HEK293 (cell line): ENCODE measurements around the gene ITPRID2.

Experiments used
- EGR2 ChIP-seq: fragments of 450-650 bp; formaldehyde crosslinking; IDR thresholded peaks from 2 replicates; pipeline ENCODE4 v1.5.1; 2016; ENCODE audit warnings: low read depth, missing biosample characterization, missing genetic modification characterization
- REPIN1 ChIP-seq: fragments of 450-650 bp; formaldehyde crosslinking; IDR thresholded peaks from 2 replicates; pipeline ENCODE4 v1.5.1; 2017; ENCODE audit warnings: missing biosample characterization, missing genetic modification characterization, low read depth
- TCF7L2 ChIP-seq: IDR thresholded peaks from 2 replicates; pipeline ENCODE4 v1.6.1; 2011; ENCODE audit warnings: low read depth, mild to moderate bottlenecking, inconsistent platforms, low read length, moderate library complexity, borderline replicate concordance
- WT1 ChIP-seq: fragments of 450-650 bp; formaldehyde crosslinking; IDR thresholded peaks from 2 replicates; pipeline ENCODE4 v1.5.1; 2016; ENCODE audit warnings: missing biosample characterization, missing genetic modification characterization
- ZEB2 ChIP-seq: fragments of 450-650 bp; formaldehyde crosslinking; IDR thresholded peaks from 2 replicates; pipeline ENCODE4 v1.5.1; 2016; ENCODE audit warnings: missing biosample characterization, missing genetic modification characterization
- ZFHX2 ChIP-seq: fragments of 450-650 bp; formaldehyde crosslinking; conservative IDR thresholded peaks from 2 replicates; pipeline ENCODE4 v1.5.1; 2016; ENCODE audit warnings: missing biosample characterization, missing genetic modification characterization
- ZNF174 ChIP-seq: fragments of 450-650 bp; formaldehyde crosslinking; IDR thresholded peaks from 2 replicates; pipeline ENCODE4 v1.5.0; 2017; ENCODE audit warnings: missing biosample characterization, mild to moderate bottlenecking, missing genetic modification characterization
- ZNF274 ChIP-seq, 2 experiments: fragments of 200-500 bp in 1 of 2; fragments of 450-650 bp in 1 of 2; sonication (Bioruptor generic) in 1 of 2; formaldehyde crosslinking in 1 of 2; IDR thresholded peaks; 2 replicates each; pipeline versions ENCODE4 v1.5.1 to v1.6.1; 2014 to 2016; ENCODE audit warnings: borderline replicate concordance in 1 of 2, inconsistent platforms in 1 of 2, low read length in 1 of 2, missing biosample characterization in 1 of 2, missing genetic modification characterization in 1 of 2
- ZNF416 ChIP-seq: fragments of 450-650 bp; formaldehyde crosslinking; IDR thresholded peaks from 2 replicates; pipeline ENCODE4 v1.5.1; 2016; ENCODE audit warnings: missing biosample characterization, missing genetic modification characterization
- ZNF473 ChIP-seq: fragments of 450-650 bp; formaldehyde crosslinking; IDR thresholded peaks from 2 replicates; pipeline ENCODE4 v1.5.1; 2017; ENCODE audit warnings: missing biosample characterization, missing genetic modification characterization
- ZNF701 ChIP-seq: fragments of 450-650 bp; formaldehyde crosslinking; IDR thresholded peaks from 2 replicates; pipeline ENCODE4 v1.5.1; 2016; ENCODE audit warnings: missing biosample characterization, missing genetic modification characterization
- TF ChIP-seq, protein P1 (sequence below): fragments of 450-650 bp; formaldehyde crosslinking; IDR thresholded peaks from 2 replicates; pipeline ENCODE4 v1.5.1; 2016; ENCODE audit warnings: missing biosample characterization, missing genetic modification characterization
- TF ChIP-seq, protein P2 (sequence below): sonication (generic); formaldehyde crosslinking; IDR thresholded peaks from 2 replicates; pipeline ENCODE4 v1.8.1; 2022; ENCODE audit warnings: mild to moderate bottlenecking, moderate library complexity, missing genetic modification reagents
- TF ChIP-seq, protein P3 (sequence below): fragments of 450-650 bp; formaldehyde crosslinking; IDR thresholded peaks from 2 replicates; pipeline ENCODE4 v1.5.1; 2016; ENCODE audit warnings: missing biosample characterization, missing genetic modification characterization

GRCh38 chr2:181915102-181915501 is 23.6 kb downstream of the ITPRID2 start:
- TF ChIP-seq, protein P1, sequence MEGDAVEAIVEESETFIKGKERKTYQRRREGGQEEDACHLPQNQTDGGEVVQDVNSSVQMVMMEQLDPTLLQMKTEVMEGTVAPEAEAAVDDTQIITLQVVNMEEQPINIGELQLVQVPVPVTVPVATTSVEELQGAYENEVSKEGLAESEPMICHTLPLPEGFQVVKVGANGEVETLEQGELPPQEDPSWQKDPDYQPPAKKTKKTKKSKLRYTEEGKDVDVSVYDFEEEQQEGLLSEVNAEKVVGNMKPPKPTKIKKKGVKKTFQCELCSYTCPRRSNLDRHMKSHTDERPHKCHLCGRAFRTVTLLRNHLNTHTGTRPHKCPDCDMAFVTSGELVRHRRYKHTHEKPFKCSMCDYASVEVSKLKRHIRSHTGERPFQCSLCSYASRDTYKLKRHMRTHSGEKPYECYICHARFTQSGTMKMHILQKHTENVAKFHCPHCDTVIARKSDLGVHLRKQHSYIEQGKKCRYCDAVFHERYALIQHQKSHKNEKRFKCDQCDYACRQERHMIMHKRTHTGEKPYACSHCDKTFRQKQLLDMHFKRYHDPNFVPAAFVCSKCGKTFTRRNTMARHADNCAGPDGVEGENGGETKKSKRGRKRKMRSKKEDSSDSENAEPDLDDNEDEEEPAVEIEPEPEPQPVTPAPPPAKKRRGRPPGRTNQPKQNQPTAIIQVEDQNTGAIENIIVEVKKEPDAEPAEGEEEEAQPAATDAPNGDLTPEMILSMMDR (tag by site-specific recombination), result no peak
- TF ChIP-seq REPIN1 (no peak), ZEB2 (tag by site-specific recombination) (no peak), TCF7L2 (no peak), ZNF274 (IDR thresholded peaks at IDR 0.05; ENCODE audit: low read length) (no peak), ZNF274 (tag by site-specific recombination; IDR thresholded peaks at IDR 0.05; ENCODE audit: borderline replicate concordance) (no peak), WT1 (tag by site-specific recombination) (no peak), ZFHX2 (tag by site-specific recombination) (no peak), ZNF416 (tag by site-specific recombination) (no peak), ZNF473 (tag by site-specific recombination) (no peak), ZNF174 (tag by site-specific recombination) (no peak), EGR2 (no peak), ZNF701 (no peak)
- TF ChIP-seq, protein P2, sequence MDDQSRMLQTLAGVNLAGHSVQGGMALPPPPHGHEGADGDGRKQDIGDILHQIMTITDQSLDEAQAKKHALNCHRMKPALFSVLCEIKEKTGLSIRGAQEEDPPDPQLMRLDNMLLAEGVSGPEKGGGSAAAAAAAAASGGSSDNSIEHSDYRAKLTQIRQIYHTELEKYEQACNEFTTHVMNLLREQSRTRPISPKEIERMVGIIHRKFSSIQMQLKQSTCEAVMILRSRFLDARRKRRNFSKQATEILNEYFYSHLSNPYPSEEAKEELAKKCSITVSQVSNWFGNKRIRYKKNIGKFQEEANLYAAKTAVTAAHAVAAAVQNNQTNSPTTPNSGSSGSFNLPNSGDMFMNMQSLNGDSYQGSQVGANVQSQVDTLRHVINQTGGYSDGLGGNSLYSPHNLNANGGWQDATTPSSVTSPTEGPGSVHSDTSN (CRISPR knock-in tag), result no peak
- TF ChIP-seq, protein P3, sequence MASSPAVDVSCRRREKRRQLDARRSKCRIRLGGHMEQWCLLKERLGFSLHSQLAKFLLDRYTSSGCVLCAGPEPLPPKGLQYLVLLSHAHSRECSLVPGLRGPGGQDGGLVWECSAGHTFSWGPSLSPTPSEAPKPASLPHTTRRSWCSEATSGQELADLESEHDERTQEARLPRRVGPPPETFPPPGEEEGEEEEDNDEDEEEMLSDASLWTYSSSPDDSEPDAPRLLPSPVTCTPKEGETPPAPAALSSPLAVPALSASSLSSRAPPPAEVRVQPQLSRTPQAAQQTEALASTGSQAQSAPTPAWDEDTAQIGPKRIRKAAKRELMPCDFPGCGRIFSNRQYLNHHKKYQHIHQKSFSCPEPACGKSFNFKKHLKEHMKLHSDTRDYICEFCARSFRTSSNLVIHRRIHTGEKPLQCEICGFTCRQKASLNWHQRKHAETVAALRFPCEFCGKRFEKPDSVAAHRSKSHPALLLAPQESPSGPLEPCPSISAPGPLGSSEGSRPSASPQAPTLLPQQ (tag by site-specific recombination), result no peak
